SU-DHL-6 (cell line): ENCODE results near the gene SLC16A3.

Experiments used
- H2AFZ ChIP-seq: fragments of 200-600 bp; sonication (generic); 2 replicates; pipeline ENCODE4 v1.6.1; 2014; ENCODE audit warnings: low read depth, mild to moderate bottlenecking, moderate library complexity, mixed read lengths, antibody characterized with exemption, low read length; ENCODE audit not compliant: severe bottlenecking
- H3F3A ChIP-seq: fragments of 200-600 bp; shearing (Covaris generic); 2 replicates; pipeline ENCODE4 v1.6.0; 2016; ENCODE audit warnings: antibody characterized with exemption, mild to moderate bottlenecking; ENCODE audit not compliant: insufficient read depth
- H3K27ac ChIP-seq: fragments of 200-600 bp; sonication (generic); 2 replicates; pipeline ENCODE4 v1.5.1; 2016; ENCODE audit warnings: low read depth, mild to moderate bottlenecking, low read length, moderate library complexity, mixed read lengths
- H3K27me3 ChIP-seq: fragments of 200-600 bp; sonication (generic), shearing (Covaris generic); 2 replicates; pipeline ENCODE4 v1.6.0; 2014; ENCODE audit warnings: mild to moderate bottlenecking, low read length
- H3K36me3 ChIP-seq: fragments of 200-600 bp; sonication (generic); 2 replicates; pipeline ENCODE4 v1.6.1; 2014; ENCODE audit warnings: mild to moderate bottlenecking, low read length, mixed read lengths
- H3K4me2 ChIP-seq: fragments of 300-600, 200-600 bp; shearing (Covaris generic), sonication (generic); 2 replicates; pipeline ENCODE4 v1.6.0; 2014; ENCODE audit warnings: low read length, low read depth, mild to moderate bottlenecking; ENCODE audit not compliant: poor library complexity, severe bottlenecking
- H3K4me3 ChIP-seq: fragments of 200-600 bp; sonication (generic); 2 replicates; pipeline ENCODE4 v1.5.1; 2014; ENCODE audit warnings: antibody characterized with exemption, low read length, mild to moderate bottlenecking, mixed read lengths; ENCODE audit not compliant: insufficient read depth, poor library complexity, severe bottlenecking
- H3K79me2 ChIP-seq: fragments of 200-600 bp; sonication (generic); 2 replicates; pipeline ENCODE4 v1.6.1; 2014; ENCODE audit warnings: mild to moderate bottlenecking, low read length, moderate library complexity; ENCODE audit not compliant: insufficient read depth
- H3K9ac ChIP-seq: fragments of 200-600 bp; sonication (generic); 2 replicates; pipeline ENCODE4 v1.7.0; 2014; ENCODE audit warnings: mild to moderate bottlenecking, low read length
- H3K9me2 ChIP-seq: fragments of 200-600 bp; sonication (generic); replicated peaks from 2 replicates; pipeline ENCODE4 v1.6.1; 2014; ENCODE audit warnings: low read length; ENCODE audit not compliant: insufficient read depth
- H3K9me3 ChIP-seq: fragments of 200-600 bp; sonication (generic); 2 replicates; pipeline ENCODE4 v1.6.1; 2014; ENCODE audit warnings: low read length, mixed read lengths; ENCODE audit not compliant: insufficient read depth
- H4K20me1 ChIP-seq: fragments of 200-600 bp; sonication (generic); 2 replicates; pipeline ENCODE4 v1.6.1; 2014; ENCODE audit warnings: low read depth, mild to moderate bottlenecking, antibody characterized with exemption, low read length, moderate library complexity, mixed read lengths
- EZH2phosphoT487 ChIP-seq: fragments of 200-600 bp; sonication (generic), shearing (Covaris generic); conservative IDR thresholded peaks from 2 replicates; pipeline ENCODE4 v1.6.1; 2018; ENCODE audit warnings: mild to moderate bottlenecking, antibody characterized with exemption, low read length, moderate library complexity, mixed read lengths
- TF ChIP-seq, protein P1 (sequence below): fragments of 200-600 bp; sonication (generic); IDR thresholded peaks from one replicate; pipeline ENCODE4 v1.5.1; 2017; ENCODE audit warnings: antibody characterized with exemption, mild to moderate bottlenecking, low read length, moderate library complexity; ENCODE audit not compliant: insufficient read depth, poor library complexity, severe bottlenecking

SLC16A3 gene

DNA sequence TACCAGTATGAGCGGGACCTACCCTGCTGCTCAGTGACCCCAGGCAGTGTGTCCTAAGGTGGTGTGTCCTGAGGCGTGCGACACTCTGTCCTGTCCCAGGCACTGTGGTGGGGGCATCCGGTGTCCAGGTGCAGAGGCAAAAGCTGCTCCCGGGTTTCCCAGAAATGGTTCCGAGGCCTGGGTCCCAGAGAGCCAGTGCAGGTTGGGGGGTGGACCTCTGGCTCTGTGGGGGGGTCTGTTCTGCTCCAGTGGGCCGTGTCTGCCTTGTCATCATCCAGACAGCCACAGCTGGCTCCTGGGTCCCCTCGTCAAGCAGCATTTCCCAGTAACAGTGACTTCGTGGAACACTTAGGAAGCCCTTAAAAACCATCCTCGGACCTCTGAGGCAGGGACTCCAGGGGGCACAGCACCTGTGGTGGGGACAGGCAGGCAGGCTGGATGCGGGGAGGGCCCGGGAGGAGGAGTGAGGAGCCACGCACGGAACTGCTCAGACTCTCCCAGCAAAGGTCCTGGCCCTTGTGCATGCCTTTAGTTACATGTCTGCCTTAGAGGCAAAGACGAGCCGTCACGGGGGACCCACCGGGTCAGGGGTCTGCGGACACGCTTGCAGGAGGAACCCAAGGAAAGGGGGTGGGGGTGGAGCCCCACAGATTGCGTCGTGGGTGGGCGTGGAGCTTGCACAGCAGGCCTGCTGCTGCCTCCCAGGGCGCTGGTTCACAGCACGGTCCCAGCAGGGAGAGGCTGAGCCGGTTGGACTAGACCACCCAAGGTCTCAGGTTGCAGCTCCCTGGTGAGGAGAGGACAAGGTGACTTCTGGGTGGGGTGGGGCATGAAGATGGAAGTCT lies 5.6 kb downstream of the SLC16A3 start:
- no peak overlapping the region for H3K9ac ChIP-seq
- H3K79me2 ChIP-seq, result no peaks in the 10 kb centered on the region
- TF ChIP-seq, protein P1, sequence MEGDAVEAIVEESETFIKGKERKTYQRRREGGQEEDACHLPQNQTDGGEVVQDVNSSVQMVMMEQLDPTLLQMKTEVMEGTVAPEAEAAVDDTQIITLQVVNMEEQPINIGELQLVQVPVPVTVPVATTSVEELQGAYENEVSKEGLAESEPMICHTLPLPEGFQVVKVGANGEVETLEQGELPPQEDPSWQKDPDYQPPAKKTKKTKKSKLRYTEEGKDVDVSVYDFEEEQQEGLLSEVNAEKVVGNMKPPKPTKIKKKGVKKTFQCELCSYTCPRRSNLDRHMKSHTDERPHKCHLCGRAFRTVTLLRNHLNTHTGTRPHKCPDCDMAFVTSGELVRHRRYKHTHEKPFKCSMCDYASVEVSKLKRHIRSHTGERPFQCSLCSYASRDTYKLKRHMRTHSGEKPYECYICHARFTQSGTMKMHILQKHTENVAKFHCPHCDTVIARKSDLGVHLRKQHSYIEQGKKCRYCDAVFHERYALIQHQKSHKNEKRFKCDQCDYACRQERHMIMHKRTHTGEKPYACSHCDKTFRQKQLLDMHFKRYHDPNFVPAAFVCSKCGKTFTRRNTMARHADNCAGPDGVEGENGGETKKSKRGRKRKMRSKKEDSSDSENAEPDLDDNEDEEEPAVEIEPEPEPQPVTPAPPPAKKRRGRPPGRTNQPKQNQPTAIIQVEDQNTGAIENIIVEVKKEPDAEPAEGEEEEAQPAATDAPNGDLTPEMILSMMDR, result no peak
- no peak for TF ChIP-seq EZH2phosphoT487
- no peaks in the 10 kb centered on the region for H3K9me3 ChIP-seq
- H3K27me3 ChIP-seq, result no peaks in the 10 kb centered on the region
- no peak overlapping the region for H3K4me2 ChIP-seq
- H3K9me2 ChIP-seq, result no peaks in the 10 kb centered on the region
- no peaks in the 10 kb centered on the region for H4K20me1 ChIP-seq
- no peaks in the 10 kb centered on the region for H3K36me3 ChIP-seq
- H2AFZ ChIP-seq, result no peak overlapping the region
- H3K27ac ChIP-seq, result no peak overlapping the region
- H3F3A ChIP-seq, result no peaks in the 10 kb centered on the region
- no peak overlapping the region for H3K4me3 ChIP-seq

DNA sequence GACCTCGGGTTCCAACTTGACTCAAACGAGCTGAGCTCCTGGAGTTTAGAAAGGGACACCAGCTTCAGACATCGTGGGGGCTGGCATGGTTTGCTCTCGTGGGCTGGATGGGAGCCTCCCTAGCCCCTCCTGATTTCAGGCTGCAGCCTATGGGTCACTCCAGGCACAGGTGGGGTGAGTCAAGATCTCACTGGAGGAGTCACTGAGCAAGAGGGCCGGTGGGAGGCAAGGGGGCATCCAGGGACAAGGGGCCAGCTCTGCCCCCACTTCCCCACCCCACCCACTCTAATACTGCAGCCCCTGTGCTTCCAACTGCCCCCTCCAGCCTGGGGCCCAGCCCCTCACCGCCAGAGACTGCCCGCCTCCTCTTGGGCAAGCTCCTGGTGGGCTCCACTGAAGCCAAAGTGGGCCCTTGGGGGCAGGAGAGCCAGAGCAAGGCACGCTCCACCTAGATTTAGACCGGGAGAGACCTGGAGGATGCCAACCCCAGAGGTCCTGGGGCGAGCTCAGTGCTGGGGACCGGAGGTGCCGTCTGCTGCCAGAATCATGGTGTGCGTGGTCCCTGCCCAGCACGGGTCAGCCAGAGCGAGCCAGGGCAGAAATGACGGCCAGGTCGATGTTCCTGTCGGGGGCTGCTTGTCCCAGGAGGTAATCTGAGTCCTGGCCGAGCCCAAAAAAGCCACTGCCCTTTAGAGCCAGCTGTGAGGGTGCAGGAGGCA lies 6.4 kb downstream of the SLC16A3 start:
- H3K27ac ChIP-seq, result no peak overlapping the region
- H3K9me2 ChIP-seq, result no peaks in the 10 kb centered on the region
- H4K20me1 ChIP-seq, result no peaks in the 10 kb centered on the region
- H3K9me3 ChIP-seq, result no peaks in the 10 kb centered on the region
- H3K36me3 ChIP-seq, result no peaks in the 10 kb centered on the region
- H3F3A ChIP-seq, result no peaks in the 10 kb centered on the region
- no peak overlapping the region for H3K4me2 ChIP-seq
- no peak overlapping the region for H2AFZ ChIP-seq
- no peaks in the 10 kb centered on the region for H3K79me2 ChIP-seq
- no peak overlapping the region for H3K4me3 ChIP-seq
- TF ChIP-seq, protein P1, result no peak
- TF ChIP-seq EZH2phosphoT487, result no peak
- H3K27me3 ChIP-seq, result no peaks in the 10 kb centered on the region
- H3K9ac ChIP-seq, result no peak overlapping the region

DNA sequence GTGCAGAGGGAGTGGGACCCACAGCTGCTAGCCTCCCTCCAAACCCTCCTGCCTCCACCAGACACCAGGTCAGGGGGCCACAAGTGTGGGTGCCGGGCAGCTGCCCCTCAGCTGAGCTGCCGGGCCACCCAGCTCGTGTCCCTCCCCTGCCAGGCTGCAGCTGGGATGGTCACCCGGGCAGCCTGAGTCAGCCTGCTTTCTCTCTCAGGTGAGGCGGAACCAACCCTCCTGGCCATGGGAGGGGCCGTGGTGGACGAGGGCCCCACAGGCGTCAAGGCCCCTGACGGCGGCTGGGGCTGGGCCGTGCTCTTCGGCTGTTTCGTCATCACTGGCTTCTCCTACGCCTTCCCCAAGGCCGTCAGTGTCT lies 6.9 kb downstream of the SLC16A3 start:
- no peak overlapping the region for H3K4me2 ChIP-seq

More for the DNA sequence above, 6.9 kb downstream of the SLC16A3 start:
- Histone ChIP-seq H4K20me1 (no peaks in the 10 kb centered on the region), H3K79me2 (no peaks in the 10 kb centered on the region), H3K36me3 (no peaks in the 10 kb centered on the region), H3K4me3 (no peak overlapping the region), H3K9me2 (no peaks in the 10 kb centered on the region), H3K27me3 (no peaks in the 10 kb centered on the region), H3F3A (no peaks in the 10 kb centered on the region), H2AFZ (no peak overlapping the region), H3K9me3 (no peaks in the 10 kb centered on the region), H3K9ac (no peak overlapping the region), H3K27ac (no peak overlapping the region)
- no peak for TF ChIP-seq EZH2phosphoT487
